ENCODE data around the gene ZDHHC11B. TPM values are rescaled to one million over a fixed set of nuclear protein-coding genes. Genes with fewer than 3 reads are reported as not detected.
A peak's percentile ranks its signal among the peaks of the same experiment; 100 is the strongest.
"Not testable (repeated sequence)": the region's sequence is repeated elsewhere in the genome, so short reads cannot be mapped to it uniquely, and the experiment has no call there.

The ZDHHC11B gene
- total RNA-seq, 1 donor, result 1.6 TPM

- DNase-seq (ENCODE audit: low read depth in 2 of 3, low spot score in 2 of 3), result not testable (repeated sequence)
These were observed 13.3 kb downstream of the ZDHHC11B start for GRCh38 chr5:771087-771781.

GRCh38 chr5:770585-770984, 13.9 kb downstream of the ZDHHC11B start:
- DNase-seq (ENCODE audit: low read depth in 2 of 3, low spot score in 2 of 3), result not testable (repeated sequence)

- not testable (repeated sequence) for DNase-seq (ENCODE audit: low read depth in 2 of 3, low spot score in 2 of 3)
These were observed 14.9 kb downstream of the ZDHHC11B start for GRCh38 chr5:769485-770145.

GRCh38 chr5:766666-767431, 17.7 kb downstream of the ZDHHC11B start:
- DNase-seq (ENCODE audit: low read depth in 2 of 3, low spot score in 2 of 3), result no peak

DNA sequence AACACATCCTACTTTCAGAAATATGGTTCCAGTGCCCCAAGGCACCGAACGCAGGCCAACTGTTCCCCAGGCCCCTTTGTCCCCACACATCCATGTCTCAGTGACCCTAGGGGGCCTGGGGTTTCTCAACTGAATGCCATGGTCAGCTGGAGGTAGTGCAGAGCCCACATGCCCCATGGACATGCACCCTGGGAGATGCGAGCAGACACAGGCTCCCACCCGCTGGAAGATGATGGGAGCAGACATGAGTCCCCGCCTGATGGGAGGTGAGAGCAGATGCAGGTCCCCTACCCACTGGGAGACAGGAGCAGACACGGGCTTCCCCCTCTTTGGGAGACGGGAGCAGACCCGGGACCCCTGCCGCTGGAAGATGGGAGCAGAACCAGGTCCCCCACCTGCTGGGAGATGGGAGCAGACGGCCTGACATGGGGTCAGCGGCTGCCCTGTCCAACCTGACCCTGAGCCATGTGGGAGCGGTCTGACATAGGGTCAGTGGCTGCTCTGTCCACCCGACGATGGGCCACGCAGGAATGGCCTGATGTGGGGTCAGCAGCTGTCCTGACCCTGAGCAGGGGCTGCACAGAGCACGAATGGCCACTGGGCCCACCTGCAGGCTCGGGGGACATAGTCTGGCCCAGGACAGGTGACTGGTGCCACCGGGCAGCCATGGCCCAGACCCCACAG, 18.4 kb downstream of the ZDHHC11B start:
- no peak for DNase-seq (ENCODE audit: low read depth in 2 of 3, low spot score in 2 of 3)

DNA sequence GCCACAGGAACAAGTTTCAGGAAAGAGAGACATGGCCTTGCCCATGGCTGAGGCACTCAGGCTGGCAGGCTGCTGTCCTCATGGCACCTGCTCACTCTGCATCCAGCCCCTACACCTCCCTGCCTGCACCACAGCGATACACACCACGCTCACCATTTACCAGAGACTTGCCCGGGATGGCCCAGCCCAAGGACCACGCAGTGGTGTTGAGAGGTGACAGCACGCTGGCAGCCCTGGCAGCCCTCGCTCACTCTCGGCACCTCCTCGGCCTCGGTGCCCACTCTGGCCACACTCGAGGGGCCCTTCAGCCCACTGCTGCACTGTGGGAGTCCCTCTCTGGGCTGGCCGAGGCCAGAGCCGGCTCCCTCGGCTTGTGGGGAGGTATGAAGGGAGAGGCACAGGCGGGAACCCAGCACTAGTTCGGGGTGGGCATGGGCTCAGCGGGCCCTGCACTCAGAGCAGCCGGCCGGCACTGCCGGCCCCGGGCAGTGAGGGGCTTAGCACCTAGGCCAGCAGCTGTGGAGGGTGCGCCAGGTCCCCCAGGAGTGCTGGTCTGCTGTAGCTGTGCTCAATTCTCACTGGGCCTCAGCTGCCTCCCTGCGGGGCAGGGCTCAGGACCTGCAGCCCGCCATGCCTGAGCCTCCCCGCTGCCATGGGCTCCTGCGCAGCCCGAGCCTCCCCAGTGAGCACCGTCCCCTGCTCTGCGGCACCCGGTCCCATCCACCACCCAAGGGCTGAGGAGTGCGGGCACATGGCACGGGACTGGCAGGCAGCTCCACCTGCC, 20.3 kb downstream of the ZDHHC11B start:
- no peak for DNase-seq (ENCODE audit: low read depth in 2 of 3, low spot score in 2 of 3)

GRCh38 chr5:763397-763796, 21.1 kb downstream of the ZDHHC11B start:
- no peak for DNase-seq (ENCODE audit: low read depth in 2 of 3, low spot score in 2 of 3)

DNA sequence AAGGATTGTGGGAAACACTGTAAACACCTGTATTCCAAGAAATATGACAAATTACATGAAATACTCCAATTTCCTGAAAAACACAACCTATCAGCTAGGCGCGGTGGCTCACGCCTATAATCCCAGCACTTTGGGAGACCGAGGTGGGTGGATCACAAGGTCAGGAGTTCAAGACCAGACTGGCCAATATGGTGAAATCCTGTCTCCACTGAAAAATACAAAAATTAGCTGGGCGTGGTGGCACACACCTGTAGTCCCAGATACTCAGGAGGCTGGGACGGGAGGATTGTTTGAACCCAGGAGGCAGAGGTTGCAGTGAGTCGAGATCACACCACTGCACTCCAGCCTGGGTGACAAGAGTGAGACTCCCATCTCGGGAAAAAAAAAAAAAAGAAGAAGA, 21.5 kb downstream of the ZDHHC11B start:
- DNase-seq (ENCODE audit: low read depth in 2 of 3, low spot score in 2 of 3), result not testable (repeated sequence)

DNA sequence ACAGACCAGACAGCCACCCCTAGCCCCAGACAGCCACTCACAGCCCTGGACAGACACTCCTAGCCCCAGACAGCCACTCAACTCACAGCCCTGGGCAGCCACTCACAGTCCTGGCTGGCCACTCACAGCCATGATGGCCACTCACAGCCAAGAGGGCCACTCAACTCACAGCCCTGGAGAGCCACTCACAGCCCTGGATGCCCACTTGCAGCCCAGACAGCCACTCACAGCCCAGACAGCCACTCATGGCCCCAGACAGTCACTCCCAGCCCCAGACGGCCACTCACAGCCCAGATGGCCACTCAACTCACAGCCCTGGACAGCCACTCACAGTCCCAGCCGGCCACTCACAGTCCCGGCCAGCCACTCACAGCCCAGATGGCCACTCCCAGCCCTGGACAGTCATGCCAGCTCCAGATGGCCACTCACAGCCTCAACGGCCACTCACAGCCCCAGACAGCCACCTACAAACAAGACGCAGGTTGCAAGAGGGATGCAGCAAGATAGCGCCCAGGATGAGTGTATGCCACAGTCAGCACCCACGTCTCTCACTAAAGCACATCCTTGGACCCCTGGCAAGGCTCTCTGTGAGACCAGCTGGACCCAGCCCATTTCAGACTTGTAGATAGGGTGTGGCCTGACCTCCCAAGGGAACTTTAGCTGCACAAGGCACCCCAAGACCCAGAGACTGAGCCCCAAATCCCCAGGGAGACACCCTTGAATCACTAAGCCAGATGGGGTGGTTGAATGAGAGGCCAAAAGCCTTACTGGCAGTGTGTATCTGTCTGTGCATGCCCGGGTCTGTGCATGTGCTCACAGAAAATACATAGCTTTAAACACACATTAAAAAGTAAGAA, 22.4 kb downstream of the ZDHHC11B start:
- no peak for DNase-seq (ENCODE audit: low read depth in 2 of 3, low spot score in 2 of 3)

- no peak for DNase-seq (ENCODE audit: low read depth in 2 of 3, low spot score in 2 of 3)
These were observed 23.3 kb downstream of the ZDHHC11B start for GRCh38 chr5:761059-761771.

GRCh38 chr5:760363-761058, 24.0 kb downstream of the ZDHHC11B start:
- DNase-seq (ENCODE audit: low read depth in 2 of 3, low spot score in 2 of 3), result no peak

DNA sequence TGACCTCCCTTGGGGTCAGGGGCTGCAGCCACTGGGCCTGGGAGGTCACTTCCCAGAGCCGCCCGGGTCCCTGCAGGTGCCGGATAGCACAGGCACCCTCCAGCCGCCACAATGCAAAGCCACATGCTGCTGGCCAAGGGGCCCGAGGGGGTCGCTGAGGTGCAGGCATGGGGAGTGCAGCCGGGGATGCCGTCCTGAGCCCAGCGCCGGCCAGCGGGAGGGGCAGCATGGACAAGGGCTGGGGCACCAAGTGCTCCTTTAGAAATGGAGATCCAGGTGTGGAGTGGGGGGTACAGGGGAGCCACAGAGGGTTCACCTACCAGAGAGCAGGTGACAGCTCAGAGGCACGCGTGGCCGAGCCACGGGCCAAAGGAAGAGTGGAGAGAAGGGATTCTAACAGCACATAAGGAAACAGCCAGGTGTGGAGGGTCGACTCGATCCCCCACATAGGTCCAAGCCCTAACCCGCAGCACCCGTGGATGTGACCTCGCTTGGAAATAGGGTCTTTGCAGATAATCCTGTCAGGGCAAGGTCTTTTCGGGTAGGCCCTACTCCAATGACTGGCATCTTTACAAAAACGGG, 24.7 kb downstream of the ZDHHC11B start:
- DNase-seq (ENCODE audit: low read depth in 2 of 3, low spot score in 2 of 3), result no peak

DNA sequence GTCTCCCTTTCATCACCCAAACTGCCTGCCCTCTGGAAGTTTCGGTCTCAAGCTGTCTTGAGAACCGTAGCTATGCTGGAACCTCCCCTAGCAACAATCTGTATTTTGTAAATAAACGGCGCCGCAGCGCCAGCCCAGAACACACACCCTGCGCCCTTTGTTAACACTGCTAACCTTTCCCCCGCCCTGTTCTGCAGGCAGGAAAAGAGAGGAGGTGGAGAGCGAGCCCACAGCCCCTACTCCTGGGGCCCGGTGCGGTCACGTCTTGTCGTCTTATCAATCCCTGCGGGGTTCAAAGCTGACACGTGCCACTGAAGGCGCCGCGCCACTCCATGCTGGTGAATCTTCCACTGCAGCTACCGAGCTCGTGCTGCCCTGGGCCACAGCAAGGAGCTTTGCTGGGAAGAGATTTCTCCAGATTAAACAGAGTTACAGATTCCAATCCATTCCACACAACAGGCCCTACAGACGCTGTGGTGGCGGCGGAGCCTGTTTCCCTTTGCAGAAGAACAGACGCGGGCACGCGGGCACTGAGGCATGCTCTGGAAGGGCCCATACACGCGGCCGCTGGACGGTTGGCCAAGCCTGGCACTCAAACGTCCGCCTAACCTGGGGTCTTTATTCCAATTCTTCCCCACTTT, 25.3 kb downstream of the ZDHHC11B start:
- peak; percentile 29 to 75 (median 66) for DNase-seq (ENCODE audit: low read depth in 2 of 3, low spot score in 2 of 3)

GRCh38 chr5:758698-759053, 25.9 kb downstream of the ZDHHC11B start:
- DNase-seq (ENCODE audit: low read depth in 2 of 3, low spot score in 2 of 3), result no peak

- DNase-seq (ENCODE audit: low read depth in 2 of 3, low spot score in 2 of 3), result peak in 2 of 3 donors; percentile 33 to 54
These were observed 26.4 kb downstream of the ZDHHC11B start for GRCh38 chr5:757931-758697.

GRCh38 chr5:757346-757930, 27.1 kb downstream of the ZDHHC11B start:
- DNase-seq (ENCODE audit: low read depth in 2 of 3, low spot score in 2 of 3), result no peak

Measured in hematopoietic multipotent progenitor cell (in vitro differentiated cells).